Measurements from ENCODE around the gene SLC25A25. TPM values are rescaled to one million over a fixed set of nuclear protein-coding genes. Genes with fewer than 3 reads are reported as not detected.
"Not testable (repeated sequence)": the region's sequence is repeated elsewhere in the genome, so short reads cannot be mapped to it uniquely, and the experiment has no call there.

Gene SLC25A25
- total RNA-seq, 1 experiment from 2014 or later = 4.7 TPM

DNA sequence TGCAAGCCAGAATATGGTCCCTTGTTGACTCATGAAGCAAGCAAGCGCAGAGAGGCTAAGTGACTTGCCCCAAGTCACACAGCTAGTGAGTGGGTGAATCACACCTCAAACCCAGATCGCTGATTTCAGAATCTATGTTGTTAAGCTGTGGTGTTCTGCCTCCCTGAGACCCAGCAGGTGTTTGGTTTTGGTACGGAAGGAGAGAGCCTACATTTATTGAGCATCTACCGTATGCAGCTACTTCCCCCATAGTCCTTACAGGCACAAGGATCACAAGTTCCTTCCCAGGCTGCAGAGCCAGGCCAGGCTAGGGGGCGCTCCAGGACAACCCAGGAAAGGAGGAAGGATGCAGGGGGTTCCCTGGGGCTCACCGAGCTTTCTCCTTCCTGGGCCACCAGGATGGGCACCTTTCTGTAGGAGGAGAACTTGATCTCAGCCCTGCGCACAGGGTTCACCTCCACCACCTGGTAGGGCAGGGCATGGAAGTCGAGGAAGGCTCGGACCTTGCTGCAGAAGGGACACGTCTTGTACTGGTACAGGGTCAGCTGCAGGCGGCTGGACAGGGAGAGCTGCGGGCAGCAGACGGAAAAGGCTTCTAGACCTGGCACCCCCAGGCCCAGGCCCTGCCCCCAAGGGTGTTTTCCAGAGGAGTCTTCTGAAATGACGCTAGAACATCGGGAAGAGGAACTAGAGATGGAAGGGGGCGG is 57.0 kb downstream of the SLC25A25 start:
- no peak for DNase-seq (ENCODE audit: low spot score)

DNA sequence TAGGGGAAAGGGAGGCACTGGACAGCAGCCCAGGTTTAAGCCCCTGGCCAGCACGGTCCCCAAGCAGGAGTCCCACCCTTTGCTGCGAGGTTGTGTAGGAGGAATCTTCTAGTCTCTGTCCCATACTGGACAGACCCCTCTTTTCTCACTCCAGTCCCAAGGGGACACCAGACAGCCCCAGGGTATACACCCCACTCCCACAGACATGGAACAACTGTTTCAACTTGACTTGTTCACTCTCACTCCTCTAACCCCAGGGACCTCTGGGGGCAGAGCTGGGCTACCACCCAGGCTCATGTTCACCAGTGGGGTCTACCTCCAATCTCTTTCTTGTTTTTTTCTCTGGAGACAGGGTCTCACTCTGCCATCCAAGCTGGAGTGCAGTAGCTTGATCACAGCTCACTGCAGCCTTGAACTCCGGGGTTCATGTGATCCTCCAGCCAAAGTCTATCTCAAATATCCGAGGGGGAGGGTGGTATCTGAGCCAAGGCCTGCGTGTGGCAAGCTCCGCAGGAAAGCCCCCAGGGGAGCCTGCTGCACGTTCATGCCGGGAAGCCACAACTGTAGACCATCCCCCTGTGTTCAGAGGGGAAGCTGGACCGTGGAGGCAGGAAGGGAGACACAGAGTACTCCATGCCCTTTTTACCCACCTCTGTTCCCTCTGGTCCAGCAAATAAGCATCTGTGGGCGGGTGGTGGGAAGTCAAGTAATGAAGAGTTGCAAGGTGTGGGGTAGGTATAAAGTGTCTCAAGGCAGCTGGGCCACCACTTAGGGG is 57.7 kb downstream of the SLC25A25 start:
- no peak for DNase-seq (ENCODE audit: low spot score)

DNA sequence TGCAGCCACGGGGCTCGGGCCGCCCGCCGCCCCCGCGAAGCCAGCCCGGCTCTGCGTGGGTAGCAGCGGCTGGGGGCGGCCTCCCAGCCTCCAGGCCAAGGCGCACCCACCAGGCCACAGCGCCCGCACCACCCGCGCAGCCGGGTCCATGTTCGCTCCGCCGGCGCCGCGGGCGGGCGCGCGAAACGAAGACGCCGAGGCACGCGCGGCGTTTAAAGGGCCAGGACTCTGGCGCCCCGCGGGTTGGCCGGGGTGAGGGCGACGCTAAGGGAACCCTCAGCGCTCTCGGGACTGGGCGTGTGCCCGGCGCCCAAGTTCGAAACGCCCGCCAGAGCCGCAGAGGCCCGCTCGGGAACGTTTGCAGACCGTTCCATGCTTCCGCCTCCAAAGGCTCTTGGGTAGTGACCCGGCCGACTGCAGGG is 59.5 kb downstream of the SLC25A25 start, which contains the start of gene PTGES2:
TSS of gene PTGES2 (minus strand) at position 162 of the 422 bp plus-strand sequence. CDS start at position 150, 12 bp downstream.
- peak; percentile 58 for DNase-seq (ENCODE audit: low spot score)

DNA sequence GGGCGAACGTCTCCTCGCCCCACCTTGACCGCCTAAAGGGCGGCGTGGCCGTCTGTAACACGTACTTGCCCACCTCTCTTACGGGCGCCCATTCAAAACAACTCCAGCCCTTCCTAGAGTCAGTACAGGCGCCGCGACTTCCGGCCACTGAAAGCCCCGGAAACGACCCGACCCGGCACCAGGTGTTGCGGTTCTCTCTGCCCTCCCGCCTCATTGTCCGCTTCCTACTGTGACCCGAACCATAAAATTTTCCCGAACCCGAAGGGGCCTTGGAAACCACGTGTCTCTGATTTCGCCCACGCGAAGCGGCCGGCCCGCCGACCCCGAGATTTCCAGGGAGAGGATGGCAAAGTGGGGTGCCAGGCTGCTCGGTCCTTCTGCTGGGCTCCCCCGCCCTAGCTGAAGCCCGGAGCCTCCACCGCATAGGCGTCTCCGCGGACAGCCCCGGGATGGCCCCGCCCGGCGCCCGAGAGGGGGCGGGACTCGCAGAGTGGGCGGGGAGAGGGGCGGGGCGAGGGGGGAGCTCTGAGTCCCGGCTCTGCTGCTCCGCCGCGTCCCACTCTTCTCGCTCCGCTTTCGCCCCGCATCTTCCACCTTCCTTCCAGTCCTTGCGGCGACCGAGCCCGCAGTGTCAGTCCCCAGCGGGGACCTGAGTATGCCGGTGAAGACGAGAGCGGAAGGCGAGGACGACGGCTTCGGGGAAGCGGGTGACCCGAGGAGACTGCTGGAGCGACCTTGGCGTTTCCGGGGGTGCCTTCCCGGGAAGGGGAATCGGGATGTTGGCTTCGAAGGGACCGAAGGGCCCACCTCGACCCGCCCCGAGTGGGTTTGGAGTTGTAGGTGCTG is 60.2 kb downstream of the SLC25A25 start:
- peak; percentile 84 for DNase-seq (ENCODE audit: low spot score)

DNA sequence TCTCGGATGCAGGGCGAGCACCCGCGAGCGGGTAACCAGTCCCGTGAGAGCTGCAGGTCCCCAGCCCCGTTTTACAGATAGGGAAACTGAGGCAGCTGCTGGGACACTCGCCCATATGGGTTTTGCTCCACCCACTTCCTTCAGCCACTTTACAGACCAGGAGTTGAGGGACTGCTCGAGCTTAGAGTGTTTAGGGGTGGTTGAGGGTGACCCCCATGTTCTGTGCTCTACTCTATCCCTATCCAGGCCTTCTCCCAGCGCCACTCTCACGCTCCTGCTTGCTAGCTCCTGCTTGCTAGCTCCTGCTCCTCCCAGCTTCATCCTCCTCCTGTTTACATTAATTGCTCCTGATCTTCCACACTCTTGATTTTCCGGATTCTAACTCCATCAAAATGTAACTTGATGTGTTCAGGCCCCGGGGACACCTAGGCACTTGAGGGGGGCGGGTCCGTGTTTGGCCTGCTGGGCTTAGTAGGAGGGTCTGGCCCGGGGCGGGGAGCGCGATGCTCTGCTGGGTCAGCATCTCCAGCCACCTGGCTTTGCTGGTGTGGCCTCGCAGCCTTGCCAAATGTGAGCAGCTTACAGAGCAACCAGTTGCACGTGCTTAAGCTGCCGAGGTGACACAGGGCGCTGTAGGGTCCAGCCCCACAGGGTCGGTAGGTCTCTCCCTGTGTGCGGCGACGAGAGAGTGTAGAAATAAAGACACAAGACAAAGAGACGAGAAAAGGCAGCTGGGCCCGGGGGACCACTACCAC is 61.0 kb downstream of the SLC25A25 start:
- no peak for DNase-seq (ENCODE audit: low spot score)

DNA sequence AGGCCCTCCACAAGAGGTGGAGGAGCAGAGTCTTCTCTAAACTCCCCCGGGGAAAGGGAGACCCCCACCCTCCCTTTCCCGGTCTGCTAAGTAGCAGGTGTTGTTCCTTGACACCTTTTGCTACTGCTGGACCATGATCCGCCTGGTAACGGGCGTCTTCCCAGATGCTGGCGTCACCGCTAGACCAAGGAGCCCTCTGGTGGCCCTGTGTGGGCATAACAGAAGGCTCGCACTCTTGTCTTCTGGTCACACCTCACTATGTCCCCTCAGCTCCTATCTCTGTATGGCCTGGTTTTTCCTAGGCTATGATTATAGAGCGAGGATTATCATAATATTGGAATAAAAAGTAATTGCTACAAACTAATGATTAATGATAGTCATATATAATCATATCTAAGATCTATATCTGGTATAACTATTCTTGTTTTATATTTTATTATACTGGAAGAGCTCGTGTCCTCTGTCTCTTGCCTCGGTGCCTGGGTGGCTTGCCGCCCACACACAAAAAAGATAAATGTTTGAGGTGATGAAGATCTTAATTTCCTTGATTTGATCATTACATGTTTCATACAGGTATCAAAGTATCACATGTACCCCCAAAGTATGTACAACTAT is 62.1 kb downstream of the SLC25A25 start:
- DNase-seq (ENCODE audit: low spot score) = not testable (repeated sequence)

DNA sequence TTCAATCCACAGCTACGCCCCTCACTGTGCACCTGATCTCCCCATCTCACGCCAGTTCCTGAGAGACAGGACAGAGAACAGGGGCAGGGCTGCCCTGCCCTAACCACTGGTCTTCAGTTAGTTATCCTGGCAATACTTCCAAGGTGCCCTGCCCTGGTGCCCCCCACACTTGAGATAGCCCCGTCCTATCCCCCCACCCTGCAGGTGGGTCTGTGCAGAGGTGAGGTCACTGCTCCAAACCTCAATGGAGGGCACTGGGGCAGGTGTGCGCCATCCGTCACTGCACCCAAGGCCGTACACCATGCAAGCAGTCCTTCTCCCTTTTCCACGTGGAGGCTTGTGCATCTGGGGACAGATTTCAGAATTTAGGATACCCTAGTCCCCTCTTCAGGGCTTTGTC is 62.6 kb downstream of the SLC25A25 start:
- not testable (repeated sequence) for DNase-seq (ENCODE audit: low spot score)

DNA sequence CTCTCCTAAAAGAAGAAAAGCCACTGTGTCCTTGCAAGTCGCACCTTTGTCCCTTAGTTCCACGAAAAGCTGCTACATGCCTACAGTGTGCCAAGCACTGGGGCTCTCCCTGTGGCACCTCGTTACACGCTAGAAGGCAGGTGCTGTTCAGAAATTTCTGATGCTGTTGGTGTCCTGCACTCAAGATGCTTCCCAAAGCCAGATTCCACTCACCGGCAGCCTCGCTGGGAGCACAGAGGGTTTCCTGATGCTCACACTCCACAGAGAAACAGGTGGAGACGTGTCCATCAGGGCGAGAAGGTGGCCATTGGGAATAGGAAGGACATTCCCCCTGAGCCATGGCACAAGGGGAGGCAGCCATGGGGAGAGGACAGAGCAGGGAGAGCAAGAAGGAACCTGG is 63.3 kb downstream of the SLC25A25 start:
- DNase-seq (ENCODE audit: low spot score) = not testable (repeated sequence)

DNA sequence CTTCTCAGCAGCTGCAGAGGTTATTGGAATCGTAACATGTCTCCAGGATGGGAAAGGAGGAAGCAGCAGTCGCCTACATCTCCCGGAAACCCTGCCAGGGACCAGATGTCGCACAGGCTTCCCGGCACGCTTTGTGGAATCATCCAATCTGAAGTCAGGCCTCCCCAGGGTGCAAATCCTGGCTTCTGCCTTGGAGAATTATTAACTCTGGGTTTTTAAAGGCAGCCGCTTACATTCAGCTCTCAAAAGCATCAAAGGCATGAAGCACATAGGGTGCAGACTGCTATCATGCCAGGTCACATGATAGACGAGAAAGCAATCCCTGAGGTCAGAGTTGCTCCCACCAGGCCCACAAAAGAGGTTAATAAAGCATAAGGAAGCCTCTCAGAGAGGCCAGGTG is 64.1 kb downstream of the SLC25A25 start:
- not testable (repeated sequence) for DNase-seq (ENCODE audit: low spot score)

DNA sequence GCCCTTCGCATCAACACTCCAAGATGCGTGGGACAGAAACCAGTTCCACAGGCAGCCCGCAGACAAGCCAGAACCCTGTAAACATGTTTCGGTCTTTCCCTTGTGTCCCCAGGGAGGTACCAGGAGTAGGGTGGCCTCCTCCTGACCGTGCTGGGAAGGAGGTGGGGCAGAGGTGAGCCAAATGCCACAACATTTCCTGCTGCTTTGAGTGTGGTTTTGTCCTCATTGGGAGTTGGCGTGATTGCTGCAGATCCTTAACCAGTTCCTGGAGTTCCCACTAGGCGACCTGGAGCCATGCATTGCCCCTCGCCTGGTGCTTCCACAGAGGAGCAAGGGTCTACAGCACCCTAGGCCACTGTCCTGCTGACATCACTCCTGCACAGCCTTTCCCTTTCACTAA is 67.5 kb downstream of the SLC25A25 start:
- not testable (repeated sequence) for DNase-seq (ENCODE audit: low spot score)

DNA sequence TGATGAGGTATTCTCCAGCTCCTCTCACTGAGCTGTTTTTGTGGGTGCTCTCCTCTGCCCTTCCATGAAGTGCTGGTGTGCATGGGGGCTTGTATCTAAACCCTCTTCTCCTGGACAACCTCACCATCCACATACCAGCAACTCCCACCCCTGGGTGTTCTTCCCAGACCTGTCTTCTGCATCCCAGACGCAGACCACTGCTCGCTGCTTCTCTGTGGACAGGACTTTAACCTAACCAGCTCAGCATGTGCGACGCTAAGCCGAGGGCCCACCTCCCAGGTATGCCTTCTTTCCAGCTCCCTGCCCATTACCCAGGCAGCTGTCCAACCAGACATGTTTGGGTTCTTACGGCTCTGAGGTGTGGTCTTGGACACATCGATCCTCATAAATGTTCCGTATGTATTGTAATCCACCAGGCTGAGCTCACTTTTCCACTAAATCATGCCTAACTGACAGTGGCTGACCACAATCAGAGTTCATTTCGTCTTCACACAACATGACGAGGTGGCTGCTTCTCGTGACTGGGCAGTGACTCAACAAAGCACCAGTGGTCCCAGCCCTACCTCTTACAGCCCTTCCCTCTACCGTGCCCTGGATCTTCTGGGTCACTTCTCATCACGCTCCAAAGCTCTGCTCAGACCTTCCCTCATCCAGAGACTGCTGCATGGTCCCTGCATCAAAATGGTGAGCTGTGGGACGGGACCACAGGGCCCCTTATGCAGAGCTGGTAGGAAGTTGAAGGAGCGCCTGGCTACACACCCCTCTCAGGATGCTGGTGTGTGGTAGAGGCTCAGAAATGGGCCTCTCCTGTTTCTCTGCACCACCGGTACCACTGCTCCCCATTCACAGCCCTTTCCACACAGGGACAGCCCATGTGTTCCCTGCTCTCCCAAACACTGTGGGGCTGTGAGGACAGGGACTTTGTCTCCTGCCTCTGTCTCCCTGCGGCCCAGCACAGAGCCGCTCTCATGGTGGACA is 69.1 kb downstream of the SLC25A25 start:
- no peak for DNase-seq (ENCODE audit: low spot score)

DNA sequence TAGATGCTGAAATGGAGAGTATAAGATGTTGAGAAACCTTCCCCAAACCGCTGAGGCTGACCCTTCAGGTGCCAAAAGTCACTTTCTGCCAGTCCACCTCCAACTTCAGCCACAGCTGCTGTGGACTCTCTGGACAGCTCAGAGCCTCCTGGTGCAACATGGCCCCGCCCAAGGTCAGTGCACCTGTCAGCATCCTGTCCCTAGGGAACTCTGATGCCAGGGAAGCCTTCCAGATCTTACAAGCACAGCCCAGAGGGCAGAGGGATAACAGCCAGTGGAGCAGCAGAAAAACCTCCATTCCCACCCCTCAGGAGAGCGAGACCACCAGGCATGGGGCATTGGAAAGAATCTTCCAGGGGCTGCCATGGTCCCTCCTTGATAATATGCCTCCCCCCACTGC is 70.0 kb downstream of the SLC25A25 start:
- DNase-seq (ENCODE audit: low spot score) = no peak

DNA sequence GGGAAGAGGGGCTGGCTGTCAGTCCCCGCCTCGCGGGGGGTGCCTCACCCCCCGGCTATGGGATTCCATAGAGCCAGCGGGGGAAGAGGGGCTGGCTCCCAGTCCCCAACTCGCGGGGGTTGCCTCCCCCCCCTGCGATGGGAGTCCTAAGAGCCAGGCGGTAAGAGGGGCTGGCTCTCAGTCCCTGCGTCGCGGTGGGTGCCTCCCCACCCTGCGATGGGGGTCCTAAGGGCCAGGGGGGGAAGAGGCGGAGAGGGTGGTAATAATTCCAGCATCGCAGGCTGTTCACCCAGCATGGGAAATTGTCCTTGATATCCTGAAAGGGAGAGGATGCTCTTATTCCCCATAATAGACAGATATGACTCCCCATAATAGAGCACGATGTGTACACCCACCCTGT is 71.6 kb downstream of the SLC25A25 start:
- DNase-seq (ENCODE audit: low spot score) = no peak

DNA sequence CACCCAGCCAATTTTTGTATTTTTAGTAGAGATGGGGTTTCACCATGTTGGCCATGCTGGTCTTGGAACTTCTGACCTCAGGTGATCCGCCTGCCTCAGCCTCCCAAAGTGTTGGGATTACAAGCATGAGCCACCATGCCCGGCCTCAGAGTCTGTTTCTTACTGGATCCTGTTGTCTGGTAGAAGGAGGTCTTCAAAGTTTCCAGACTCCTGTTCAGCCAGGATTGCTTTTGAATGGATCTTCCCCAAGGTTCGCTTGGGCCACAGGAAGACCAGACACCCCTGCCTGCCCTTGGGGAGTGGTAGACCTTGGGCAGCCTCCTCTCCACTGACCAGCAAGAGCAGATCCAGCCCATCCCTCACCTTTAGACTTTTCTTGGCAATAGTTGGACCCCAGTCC is 73.6 kb downstream of the SLC25A25 start:
- DNase-seq (ENCODE audit: low spot score) = no peak

DNA sequence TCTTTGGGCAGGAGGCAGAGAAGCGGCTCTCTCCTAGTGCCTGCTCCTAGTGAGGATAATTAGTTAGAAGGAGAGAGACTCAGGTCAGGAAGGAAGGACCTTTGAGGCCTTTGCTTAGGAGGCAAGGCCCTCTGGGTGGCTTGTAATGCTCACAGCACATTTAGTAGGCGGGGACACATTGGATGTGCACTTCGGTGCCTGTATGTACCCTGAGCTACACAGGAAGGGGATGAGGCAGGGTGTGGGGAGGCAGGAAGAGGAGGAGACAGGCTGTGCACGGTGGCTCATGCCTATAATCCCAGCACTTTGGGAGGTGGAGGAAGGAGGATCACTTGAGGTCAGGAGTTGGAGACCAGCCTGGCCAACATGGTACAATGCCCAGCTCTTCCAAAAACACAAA is 74.0 kb downstream of the SLC25A25 start:
- no peak for DNase-seq (ENCODE audit: low spot score)

DNA sequence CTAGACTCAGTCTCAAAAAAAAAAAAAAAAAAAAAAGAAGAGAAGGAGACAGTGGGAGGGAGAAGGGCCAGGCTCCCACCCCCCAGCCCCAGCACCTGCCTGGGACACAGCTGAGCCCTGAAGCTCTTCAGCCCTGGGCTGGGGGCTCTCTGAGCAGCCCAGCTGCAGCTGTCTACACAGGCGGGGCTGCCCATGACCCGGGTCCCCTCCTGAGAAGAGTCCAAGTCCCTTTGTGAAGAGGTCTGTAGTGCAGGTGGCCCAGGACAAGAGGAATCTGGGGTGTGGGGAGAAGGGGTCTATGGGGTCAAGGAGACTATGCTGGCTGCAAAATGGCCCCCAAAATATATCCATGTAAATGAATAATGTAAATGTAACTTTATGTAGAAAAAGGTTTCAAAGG is 74.6 kb downstream of the SLC25A25 start:
- DNase-seq (ENCODE audit: low spot score) = no peak

DNA sequence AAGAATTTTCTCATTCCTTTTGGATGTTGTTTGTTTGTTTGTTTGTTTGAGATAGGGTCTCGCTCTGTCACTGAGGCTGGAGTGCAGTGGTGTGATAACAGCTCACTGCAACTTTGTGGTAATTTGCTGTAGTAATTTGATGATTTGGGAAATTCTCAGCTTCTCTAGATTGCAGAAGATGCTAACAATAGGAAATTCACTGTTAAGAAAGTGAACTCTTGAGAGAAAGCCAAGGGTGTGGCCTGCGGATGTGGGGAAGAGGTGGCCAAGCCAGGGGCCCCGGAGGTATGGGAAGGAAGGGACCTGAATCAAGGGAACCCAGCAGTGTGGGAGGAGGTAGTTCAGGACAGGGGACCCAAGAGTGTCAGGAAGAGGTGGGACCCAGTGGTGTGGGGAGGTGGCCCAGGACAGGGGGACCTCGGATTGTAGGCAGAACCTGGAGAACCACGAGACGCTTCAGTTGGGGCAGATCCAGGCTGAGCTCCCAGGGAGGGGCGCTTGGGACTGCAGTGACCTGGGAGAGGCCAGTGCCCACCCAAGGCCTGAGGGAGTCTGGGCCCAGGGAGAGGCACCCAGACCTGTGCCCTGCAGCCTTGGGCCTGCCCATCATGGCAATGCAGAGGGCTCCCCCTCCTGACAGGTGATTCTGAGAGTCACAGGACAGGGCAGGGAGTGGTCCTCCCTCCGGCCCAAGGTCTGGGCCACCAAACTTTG is 75.7 kb downstream of the SLC25A25 start:
- DNase-seq (ENCODE audit: low spot score) = no peak

DNA sequence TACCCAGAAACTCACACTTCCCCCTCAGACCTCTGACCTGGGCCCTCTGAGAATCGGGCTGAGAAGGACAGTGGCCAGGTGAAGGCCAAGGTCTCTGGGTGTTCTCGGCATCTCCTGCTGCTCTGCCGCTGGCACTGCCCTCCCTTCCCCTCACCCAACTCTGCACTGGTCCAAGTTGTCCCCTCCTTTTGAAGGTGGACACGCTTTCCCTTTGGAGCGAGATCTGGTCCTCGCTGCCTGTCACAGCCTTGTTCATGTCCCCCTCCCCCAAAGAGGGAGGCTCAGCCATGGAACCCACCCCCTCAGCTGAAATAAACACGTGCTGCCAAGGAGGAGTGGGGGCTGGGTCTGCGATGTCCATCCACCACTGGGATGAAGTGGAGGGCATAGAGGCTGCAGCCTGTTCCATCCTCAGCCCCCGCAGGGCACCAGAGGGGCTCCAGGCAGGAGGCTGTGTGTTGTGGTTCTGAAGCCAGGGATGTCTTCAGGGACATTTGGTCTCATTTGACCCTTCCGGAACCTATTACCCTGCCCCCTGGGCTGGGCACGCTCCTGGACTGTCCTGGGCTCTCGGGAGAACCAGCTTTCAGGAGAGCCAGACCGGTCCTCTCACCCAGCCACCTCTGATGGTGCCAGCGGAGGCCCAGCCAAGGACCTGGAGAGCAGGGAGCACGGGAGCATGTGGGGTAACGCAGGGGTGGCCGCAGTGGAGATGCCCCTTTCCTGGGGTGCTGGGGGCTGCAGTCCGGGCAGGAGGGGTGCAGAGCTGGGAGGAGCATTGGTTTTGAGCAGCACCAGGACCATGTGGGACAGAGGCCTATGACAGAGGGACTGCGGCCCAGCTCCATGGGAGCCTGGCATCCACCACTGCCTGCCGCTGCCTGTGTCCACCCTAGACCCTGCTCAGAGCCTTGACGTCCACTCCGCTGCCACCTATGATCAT is 76.5 kb downstream of the SLC25A25 start:
- DNase-seq (ENCODE audit: low spot score) = no peak

All from H4 (cell line).